DND-41 (cell line): ENCODE measurements around the gene BEST2.

Source experiments
- ATAC-seq: fragments of 200-7000 bp; cut with Tn5 transposase; 3 replicates; pipeline ENCODE4 v1.9.1; 2021; ENCODE audit warnings: low read depth; ENCODE audit not compliant: insufficient read depth
- DNase-seq: peaks from one replicate; pipeline ENCODE4 v3.0.0-alpha.2; 2020
- H2AFZ ChIP-seq: 2 replicates; pipeline ENCODE4 v1.6.0; 2012; ENCODE audit warnings: low read depth, low read length
- H3K27ac ChIP-seq: 2 replicates; pipeline ENCODE4 v1.5.1; 2012; ENCODE audit warnings: low read length, inconsistent platforms
- H3K27me3 ChIP-seq: fragments of 200-600 bp; sonication (generic); 2 replicates; pipeline ENCODE4 v1.6.0; 2012; ENCODE audit warnings: low read length, mild to moderate bottlenecking, inconsistent platforms; ENCODE audit not compliant: insufficient read depth, poor library complexity
- H3K36me3 ChIP-seq: 2 replicates; pipeline ENCODE4 v1.5.1; 2012; ENCODE audit warnings: low read length, inconsistent platforms; ENCODE audit not compliant: insufficient read depth
- H3K4me1 ChIP-seq: 2 replicates; pipeline ENCODE4 v1.5.1; 2012; ENCODE audit warnings: mild to moderate bottlenecking, low read length; ENCODE audit not compliant: insufficient read depth
- H3K4me2 ChIP-seq: 2 replicates; pipeline ENCODE4 v1.6.0; 2012; ENCODE audit warnings: mild to moderate bottlenecking, moderate library complexity, low read length, inconsistent platforms; ENCODE audit not compliant: insufficient read depth
- H3K4me3 ChIP-seq, 2 experiments: fragments of 200-600 bp in 1 of 2; shearing (Covaris generic) in 1 of 2; 2 replicates each; pipeline ENCODE4 v1.5.1; 2012 to 2016; ENCODE audit warnings: inconsistent platforms in 2 of 2, low read length in 2 of 2, mild to moderate bottlenecking in 2 of 2, low read depth in 1 of 2, moderate library complexity in 1 of 2
- H3K79me2 ChIP-seq: 2 replicates; pipeline ENCODE4 v1.6.0; 2012; ENCODE audit warnings: low read length, inconsistent platforms; ENCODE audit not compliant: insufficient read depth
- H3K9ac ChIP-seq: 2 replicates; pipeline ENCODE4 v1.6.0; 2012; ENCODE audit warnings: low read depth, mild to moderate bottlenecking, inconsistent platforms, low read length, moderate library complexity
- H3K9me3 ChIP-seq: 2 replicates; pipeline ENCODE4 v1.5.1; 2012; ENCODE audit warnings: low read length, moderate library complexity, mild to moderate bottlenecking, inconsistent platforms; ENCODE audit not compliant: insufficient read depth, severe bottlenecking
- H4K20me1 ChIP-seq: 2 replicates; pipeline ENCODE4 v1.6.0; 2012; ENCODE audit warnings: low read length; ENCODE audit not compliant: insufficient read depth
- EZH2 ChIP-seq: IDR thresholded peaks from 3 replicates; pipeline ENCODE4 v1.6.1; 2012; ENCODE audit warnings: borderline replicate concordance, low read depth, mild to moderate bottlenecking, moderate library complexity, low read length, inconsistent platforms; ENCODE audit not compliant: severe bottlenecking
- TF ChIP-seq, protein P1 (sequence below): IDR thresholded peaks from 2 replicates; pipeline ENCODE4 v1.5.1; 2012; ENCODE audit warnings: borderline replicate concordance, low read length, moderate library complexity, mild to moderate bottlenecking; ENCODE audit not compliant: poor library complexity, severe bottlenecking; ENCODE audit errors: extremely low read depth

Gene BEST2

DNA sequence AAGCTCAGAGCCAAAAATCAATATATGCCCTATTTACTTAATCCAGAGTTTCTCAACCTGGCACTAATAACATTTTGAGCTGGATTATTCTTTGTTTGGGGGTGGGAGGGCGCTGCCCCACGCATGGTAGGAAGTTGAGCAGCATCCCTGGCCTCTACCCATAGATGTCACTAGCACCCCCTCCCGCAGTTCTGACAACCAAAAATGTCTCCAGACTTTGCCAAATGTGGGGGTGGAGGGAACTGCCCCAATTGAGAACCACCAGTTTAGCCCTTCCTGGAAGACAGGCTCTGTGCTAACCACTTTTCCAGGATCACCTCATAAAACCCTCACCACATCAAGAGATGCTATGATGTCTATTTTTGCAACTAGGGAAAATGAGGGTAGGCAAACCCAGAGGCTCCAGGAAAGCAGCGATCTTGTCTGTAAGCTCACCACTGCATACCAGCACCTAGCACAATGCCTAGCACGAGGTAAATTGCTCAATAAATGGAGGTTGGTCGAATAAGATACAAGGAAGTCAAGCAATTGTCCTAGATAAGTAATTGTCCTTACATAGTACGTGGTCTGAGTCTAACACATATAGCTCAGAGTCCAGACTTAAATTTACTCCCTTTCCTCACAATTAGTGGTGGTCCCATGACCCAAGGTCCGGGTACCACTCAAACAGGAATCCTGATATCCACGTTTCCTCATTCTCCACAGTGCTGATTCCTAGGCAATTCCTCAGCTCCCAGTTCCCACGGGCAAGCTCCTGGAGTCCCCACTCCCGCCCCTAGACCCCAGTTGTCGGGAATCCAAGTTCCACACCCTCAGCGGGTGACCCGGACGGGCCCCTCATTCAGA is 18.0 kb upstream of the BEST2 start:
- peak overlapping the region; percentile 66 to 89 for H3K4me3 ChIP-seq
- H3K4me2 ChIP-seq: peak overlapping the region; percentile 73
- DNase-seq: peak; percentile 66
- no peak for ATAC-seq
- peak overlapping the region; percentile 92 for H3K9ac ChIP-seq
- H2AFZ ChIP-seq: peak overlapping the region; percentile 85; the same call in 1 of the 2 replicates
- TF ChIP-seq EZH2: no peak
- TF ChIP-seq, protein P1, sequence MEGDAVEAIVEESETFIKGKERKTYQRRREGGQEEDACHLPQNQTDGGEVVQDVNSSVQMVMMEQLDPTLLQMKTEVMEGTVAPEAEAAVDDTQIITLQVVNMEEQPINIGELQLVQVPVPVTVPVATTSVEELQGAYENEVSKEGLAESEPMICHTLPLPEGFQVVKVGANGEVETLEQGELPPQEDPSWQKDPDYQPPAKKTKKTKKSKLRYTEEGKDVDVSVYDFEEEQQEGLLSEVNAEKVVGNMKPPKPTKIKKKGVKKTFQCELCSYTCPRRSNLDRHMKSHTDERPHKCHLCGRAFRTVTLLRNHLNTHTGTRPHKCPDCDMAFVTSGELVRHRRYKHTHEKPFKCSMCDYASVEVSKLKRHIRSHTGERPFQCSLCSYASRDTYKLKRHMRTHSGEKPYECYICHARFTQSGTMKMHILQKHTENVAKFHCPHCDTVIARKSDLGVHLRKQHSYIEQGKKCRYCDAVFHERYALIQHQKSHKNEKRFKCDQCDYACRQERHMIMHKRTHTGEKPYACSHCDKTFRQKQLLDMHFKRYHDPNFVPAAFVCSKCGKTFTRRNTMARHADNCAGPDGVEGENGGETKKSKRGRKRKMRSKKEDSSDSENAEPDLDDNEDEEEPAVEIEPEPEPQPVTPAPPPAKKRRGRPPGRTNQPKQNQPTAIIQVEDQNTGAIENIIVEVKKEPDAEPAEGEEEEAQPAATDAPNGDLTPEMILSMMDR: peak; percentile 63
- H3K36me3 ChIP-seq: peaks cover 45% of the 10 kb centered on the region
- H3K79me2 ChIP-seq: peaks cover 67% of the 10 kb centered on the region
- H3K4me1 ChIP-seq: peaks cover 53% of the 10 kb centered on the region
- no peaks in the 10 kb centered on the region for H3K9me3 ChIP-seq
- no peaks in the 10 kb centered on the region for H3K27me3 ChIP-seq
- H3K27ac ChIP-seq: peak overlapping the region; percentile 98
- H4K20me1 ChIP-seq: peaks cover 48% of the 10 kb centered on the region

GRCh38 chr19:12736995-12737834 is 14.4 kb upstream of the BEST2 start, which contains the start of gene GET3:
Gene GET3, plus strand, starts transcription at chr19:12737497. Its CDS starts 9 bp downstream, at chr19:12737506.
- Histone ChIP-seq H3K79me2 (peaks cover 49% of the 10 kb centered on the region), H3K9ac (peak within 1 kb of the TSS; percentile 69), H3K4me1 (peaks cover 51% of the 10 kb centered on the region), H3K36me3 (peaks cover 29% of the 10 kb centered on the region), H2AFZ (peak within 1 kb of the TSS; percentile 84), H3K4me2 (peak within 1 kb of the TSS; percentile 91), H3K27ac (peak within 1 kb of the TSS; percentile 93), H4K20me1 (peaks cover 19% of the 10 kb centered on the region), H3K4me3 (peak within 1 kb of the TSS; percentile 71 to 79; a peak in 3 of 4 replicates), H3K9me3 (no peaks in the 10 kb centered on the region), H3K27me3 (no peaks in the 10 kb centered on the region)
- DNase-seq (peak; percentile 92), ATAC-seq (peak; percentile 90)
- TF ChIP-seq, protein P1: no peak
- no peak for TF ChIP-seq EZH2

DNA sequence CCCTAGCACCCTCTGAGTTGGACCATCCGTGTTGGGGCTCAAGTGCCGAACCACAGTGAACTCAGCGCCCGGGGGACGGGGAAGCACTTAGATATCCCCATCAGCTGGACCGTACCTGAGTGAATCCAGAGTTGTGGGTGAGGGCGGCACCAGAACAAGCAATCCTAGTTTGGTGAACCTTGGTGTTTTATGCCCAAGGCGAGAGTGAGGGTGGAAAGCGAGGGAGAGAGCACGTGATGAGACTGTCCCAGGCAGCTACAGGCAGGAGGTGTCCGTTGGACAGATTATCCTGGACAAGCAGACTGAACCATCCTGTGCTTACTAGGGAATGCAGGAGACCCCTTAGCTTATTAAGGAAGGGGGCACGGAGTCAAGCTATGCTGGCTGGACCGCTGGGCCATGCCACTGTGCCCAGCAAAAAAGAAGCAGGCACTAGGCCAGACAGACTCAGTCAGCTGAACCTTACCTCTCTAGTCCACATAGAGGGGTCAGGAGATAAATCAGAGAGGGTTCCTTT is 13.7 kb upstream of the BEST2 start:
- Histone ChIP-seq H3K27ac (peak overlapping the region; percentile 93), H3K9me3 (no peaks in the 10 kb centered on the region), H3K4me2 (peak overlapping the region; percentile 91), H3K9ac (peak overlapping the region; percentile 69), H3K4me1 (peaks cover 44% of the 10 kb centered on the region), H3K36me3 (peaks cover 27% of the 10 kb centered on the region), H3K4me3 (peak overlapping the region; percentile 71 to 79; a peak in 3 of 4 replicates), H4K20me1 (peaks cover 14% of the 10 kb centered on the region), H2AFZ (peak overlapping the region; percentile 84), H3K79me2 (peaks cover 42% of the 10 kb centered on the region), H3K27me3 (no peaks in the 10 kb centered on the region)
- ATAC-seq (no peak), DNase-seq (no peak)
- TF ChIP-seq, protein P1: no peak
- no peak for TF ChIP-seq EZH2
